ENCODE measurements around the gene SWI5.

The SWI5 gene

DNA sequence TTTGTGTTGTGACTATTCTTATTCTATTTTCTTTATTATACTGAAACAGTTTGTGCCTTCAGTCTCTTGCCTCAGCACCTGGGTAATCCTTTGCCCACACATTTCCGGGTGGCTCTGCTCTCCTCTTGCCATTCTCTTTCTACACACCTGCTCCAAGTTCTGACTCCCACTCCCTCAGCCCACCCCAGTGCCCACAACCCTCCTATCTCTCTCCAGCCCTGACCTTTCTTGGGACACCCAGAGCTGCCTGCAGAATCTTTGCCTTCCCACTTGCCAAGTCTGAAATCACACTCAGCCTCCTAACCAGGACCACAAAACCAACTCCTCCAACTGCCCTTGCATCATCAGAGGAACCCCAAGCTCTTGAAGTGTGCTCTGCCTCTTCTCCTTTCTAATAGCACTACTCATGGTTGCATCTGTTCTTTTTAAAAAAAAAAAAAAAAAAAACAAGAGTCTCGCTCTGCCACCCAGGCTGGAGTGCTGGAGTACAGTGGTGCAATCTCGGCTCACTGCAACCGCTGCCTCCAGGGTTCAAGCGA, 4.1 kb downstream of the SWI5 start:
- no peak for DNase-seq

DNA sequence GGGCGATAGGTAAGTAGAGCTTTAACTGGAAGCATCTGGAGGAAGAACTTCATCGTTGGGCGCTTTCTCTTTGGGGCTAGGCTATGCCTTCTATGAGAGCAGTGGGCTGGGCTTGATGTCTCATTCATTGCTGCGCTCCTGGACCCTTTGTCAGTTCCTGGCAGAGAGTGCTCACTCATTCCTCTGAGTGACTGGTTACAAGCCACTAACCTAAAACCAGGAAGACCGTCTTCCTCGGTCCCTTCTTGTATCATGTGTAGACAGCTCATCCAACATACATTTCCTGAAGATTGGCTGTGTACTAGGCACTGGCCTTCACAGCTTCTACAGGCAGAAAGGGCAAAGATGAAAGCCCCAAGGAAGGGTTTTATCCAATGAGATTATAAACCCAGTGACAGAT, 6.4 kb downstream of the SWI5 start:
- no peak for DNase-seq

DNA sequence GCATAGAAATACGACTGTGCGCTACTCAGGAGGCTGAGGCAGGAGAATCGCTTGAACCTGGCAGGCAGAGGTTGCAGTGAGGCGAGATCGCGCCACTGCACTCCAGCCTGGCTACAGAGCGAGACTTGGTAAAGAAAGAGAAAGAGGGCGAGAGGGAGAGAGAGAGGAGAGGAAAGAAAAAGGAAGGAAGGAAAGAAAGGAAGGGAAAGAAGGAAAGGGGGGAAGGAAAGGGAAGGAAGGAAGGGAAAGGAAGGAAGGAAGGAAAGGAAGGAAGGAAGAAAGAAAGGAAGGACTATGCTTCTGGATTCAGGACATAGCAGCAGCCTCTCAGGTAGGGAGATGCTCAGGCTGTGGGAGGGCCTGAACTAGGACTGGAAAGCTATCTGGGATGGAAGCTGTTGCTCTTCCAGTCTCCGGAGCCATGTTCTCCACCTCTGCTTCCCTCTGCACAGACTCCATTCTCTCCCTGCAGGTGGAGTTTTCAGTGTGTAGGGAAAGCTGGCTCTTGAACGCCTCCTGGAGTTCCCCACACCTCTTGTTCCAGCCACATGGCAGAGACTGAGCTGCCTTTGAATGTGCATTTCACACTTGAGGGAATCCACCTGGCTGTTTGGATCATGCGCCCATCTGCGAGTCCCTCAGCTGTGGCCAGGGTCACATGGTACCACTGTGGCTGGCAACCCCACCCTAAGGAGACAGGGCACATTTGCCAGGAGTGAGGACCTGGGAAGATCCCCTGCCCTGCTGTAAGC, 9.1 kb downstream of the SWI5 start:
- DNase-seq, result no peak

DNA sequence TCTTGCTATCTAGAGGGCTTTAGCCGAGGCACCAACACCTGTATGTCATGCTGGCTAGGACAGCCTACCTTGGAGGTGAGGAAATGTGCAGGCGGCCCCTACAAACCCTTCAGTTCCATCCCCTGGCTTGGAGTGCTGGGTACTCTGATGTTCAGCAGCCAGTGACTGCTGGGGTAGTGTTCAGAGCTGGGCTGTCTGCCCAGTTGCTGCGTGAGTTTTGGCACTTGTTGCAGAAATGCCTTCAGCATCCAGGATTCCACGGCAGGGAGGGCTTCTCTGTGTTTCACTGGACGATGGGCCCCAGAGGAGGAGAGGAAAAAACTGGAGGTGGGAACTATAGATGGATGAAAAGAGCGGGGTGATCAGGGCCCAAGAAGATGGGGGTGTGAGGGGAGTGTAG, 10.4 kb downstream of the SWI5 start:
- no peak for DNase-seq

DNA sequence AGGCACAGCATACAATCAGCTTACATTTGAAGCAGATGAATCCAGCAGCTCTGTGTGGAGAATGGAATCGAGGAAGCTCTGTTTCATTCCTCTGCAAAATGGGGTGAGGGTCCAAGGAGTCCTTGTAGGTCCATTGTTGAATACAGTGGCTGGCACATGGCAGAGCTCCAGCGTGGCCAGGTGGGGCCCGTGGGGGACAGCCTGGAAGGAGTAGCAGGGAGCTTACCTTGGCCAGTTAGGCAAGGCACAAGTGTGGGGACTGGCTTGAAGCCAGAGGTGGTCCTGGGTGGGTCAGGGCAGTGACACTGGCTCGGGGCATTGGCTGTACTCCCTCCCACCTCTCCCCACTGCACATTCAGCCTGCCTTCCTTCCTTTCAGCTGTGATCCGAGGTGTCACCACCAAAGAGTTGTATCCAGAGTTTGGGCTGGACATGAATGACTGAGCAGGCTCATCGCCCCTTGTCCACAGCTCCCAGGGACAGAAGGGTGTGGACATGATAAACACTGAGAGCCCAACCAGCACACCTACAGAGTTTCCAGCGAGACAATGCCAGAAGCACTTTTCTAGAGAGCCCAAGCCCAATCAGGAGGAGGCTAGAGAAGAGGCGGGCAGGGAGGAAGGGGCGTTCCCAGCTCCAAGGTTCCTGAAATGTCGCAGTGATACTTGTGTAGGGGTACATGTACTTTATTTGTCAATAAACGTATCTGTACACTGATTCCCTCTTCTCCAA, 12.4 kb downstream of the SWI5 start:
- no peak for DNase-seq

DNA sequence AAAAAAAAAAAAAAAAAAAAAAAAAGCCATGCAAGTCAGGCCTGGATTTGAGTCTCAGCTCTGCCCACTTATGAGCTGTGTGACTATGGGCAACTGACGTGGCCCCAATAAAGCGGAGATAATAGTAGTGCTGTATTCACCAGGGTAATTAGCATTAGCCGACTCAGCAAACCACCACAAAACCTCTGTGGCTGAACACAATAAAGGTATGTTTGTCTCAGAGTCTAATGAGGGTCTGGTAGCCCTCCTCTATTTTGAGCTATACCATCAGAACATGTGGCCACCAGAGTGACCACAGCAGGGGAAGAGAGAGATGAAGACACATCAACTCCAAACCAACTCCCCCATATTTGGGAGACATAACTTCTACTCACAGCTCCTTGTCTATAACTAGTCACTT, 15.9 kb downstream of the SWI5 start:
- no peak for DNase-seq

DNA sequence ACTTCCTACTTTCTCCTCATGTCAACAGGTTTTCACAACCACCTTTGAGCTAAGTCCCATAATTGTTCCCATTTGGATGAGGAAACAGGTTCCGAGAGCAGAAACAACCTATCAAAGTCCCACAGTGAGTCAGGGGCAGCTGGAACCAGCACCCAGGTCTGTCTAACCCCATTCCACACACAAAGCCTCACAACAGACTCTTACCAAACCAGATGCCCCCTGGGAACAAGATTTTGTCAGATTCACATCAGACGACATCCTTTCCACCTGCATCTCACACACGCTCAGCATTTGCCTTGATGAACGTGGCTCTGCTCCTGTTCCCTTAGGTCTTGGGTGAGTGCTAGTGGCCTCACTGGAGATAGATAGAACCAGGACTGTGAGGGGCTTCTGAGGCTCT, 17.0 kb downstream of the SWI5 start:
- no peak for DNase-seq

DNA sequence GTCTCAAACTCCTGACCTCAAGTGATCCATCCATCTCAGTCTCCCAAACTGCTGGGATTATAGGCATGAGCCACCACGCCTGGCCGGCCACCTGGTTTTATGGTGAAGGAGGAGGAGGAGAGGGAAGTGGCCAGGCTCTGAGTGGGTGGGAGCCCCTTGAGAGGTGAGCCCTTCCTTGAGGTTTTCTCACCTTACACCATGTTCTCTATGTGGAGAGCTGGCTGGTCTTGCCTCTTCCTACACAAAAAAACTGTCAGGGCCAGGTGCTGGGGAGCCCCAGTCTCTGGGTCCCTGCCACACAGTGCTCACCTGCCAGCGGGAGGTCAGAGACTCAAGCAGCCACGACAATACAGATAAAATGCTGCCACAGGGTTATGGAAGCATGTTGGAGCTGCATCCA, 18.1 kb downstream of the SWI5 start:
- no peak for DNase-seq

DNA sequence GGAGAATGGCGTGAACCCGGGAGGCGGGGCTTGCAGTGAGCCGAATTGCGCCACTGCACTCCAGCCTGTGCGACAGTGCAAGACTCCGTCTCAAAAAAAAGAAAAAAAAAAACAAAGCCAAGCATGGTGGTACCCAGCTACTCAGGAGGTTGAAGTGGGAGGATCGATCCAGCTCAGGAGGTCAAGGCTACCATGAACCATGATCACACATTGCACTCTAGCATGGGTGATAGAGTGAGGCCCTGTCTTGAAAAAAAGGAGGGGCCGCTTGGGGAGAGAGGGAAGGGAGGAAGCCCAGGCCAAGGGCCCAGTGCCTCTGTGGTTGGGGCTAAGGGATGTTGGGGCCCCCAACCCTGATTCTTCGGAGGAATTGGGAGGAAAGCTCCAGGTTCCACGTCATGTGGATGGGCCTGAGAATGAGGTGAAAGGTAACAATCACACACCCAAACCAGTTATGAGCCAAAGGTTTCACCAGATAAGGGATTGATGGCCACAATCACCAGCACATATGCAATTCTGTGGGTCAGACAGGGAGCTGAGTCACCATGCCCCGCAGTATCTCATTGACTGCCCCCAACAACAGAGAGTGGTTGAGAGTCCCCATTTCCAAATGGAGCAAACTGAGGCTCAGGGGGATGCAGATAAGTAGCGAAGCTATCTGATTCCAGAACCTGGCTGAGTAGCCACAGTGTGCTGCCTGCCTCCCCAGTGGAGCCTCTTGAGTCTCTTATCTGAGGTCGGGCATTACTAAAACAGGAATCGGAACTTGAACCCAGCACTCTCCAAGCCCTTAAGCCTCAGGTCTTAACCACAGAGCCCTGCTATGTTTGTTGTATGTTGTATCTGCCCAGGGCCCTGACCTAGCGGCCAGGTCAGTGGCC, 20.5 kb downstream of the SWI5 start:
- no peak for DNase-seq

DNA sequence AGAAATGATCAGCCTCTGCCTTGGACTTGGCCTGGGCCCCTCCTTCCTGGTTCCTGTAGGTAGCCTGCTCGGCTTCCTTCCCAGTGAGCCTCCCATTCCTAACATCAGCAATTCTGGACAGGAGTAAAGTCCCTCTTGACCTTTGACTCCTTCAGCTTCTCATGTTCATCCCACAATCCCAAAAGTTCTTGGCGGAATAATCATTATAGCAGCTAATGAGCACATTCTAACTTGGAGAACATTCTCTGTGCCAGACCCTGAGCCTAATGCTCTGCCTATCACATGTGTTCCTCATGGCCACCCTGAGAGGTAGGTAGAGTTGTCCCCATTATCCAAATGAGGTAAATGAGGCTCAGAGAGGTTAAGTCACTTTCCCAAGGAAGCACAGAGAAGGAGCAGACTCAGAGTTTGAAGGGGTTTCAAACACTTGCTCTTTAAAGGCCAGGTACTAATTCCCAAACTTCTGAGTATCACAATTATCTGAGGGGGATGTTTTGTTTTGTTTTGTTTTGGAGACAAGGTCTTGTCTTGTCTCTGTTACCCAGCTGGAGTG, 21.2 kb downstream of the SWI5 start:
- no peak for DNase-seq

DNA sequence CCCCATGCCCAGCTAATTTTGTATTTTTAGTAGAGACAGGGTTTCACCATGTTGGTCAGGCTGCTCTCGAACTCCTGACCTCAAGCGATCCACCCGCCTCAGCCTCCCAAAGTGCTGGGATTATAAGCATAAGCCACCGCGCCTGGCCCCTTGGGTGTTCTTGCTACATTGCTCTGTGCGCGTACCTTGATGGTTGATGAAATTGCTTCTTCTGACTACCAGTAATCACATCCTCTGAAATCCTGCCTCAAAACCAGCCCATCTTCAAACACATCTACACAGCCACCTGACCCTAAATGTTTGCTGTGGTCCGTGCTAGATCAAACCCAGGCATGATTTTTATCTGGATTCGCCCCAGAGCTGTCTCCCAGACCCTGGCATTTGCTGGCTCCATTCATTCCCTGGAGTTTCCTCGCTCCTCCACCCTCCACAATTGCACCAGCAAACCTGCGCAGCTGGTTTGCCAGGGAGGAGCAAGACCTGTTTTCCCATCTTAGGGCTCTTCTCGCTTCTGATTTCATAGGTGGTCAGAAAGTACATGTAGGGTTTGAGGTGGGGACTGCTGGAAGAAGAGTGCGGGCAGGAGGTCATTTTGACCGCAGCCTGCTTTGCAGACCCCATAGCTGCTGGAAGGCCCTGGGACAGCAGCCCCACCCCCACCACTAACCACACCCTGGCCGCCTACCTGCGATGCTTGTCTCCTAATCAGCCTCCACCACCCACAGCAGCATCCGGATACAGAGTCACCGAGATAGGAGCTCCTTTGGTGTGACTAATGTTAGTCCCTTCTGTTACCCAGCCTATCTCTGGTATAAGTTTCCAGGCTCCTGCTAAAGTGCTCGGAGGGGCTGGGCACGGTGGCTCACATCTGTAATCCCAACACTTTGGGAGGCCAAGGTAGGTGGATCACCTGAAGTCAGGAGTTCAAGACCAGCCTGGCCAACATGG, 22.7 kb downstream of the SWI5 start:
- no peak for DNase-seq

DNA sequence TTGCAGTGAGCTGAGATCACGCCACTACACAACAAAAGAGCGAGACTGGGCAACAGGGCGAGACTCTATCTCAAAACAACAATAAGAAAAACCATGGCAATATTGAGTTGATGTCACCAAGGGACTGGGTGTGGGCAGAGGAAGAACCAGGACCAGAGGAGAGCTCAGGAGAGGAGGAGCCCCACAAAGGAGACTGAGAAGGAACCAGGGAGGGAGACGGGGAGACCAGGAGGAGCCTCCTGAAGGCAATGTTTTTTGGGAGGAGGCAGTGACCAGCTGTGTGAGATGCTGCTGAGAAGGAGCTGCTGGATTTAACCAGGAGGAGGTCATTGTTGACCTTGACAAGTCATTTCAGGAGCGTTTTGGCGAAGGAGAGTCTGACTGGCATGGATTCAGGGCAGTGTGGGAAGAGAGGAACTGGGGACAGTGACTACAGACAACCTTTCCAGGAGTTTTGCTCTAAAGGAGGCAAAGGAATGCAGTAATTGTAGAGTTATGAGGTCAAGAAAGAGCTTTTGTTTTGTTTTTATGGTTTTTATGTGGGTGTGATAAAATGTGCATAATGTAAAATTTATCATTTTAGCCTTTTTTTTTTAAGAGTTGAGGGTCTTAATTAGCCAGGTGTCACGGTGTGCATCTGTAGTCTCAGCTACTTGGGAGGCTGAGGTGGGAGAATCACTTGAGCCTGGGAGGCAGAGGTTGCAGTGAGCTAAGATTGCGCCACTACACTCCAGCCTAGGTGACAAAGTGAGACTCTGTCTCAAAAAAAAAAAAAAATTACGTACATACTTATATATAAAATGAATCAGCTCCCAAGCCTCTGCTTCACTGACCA, 28.3 kb downstream of the SWI5 start:
- no peak for DNase-seq

DNA sequence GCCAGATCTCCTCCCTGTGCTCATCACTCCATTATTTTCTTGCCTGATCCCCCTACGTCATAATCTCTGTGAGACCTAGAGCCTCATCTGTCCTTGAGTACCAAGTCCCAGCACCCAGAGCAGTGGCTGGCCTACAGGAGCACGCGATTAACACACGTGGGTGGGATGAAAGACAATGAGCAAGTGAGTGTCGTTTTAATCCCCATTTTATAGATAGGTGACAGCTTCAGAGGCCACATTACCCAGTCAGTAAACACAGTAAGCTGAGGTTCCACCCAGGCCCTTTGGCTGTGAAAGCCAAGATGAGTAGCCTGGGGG, 28.9 kb downstream of the SWI5 start:
- no peak for DNase-seq

DNA sequence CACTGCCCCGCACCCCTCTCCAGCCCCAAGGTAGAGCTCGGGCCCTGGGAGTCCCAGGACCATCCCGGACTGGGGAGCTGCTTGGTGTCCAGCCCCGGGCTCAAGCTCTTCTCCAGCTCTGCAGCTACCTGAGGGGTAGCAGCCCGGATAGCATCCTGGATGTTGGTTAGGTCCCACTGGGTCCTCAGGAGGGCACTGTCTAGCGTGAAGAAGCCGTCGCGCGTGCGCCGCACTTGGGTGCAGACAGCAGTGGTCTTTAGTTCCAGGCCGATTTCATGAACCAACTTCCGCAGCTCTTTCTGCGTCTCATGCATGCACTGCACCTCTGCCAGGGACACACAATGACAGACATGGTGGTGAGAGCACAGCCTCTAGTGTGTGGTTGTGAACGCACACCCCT, 33.5 kb downstream of the SWI5 start:
- no peak for DNase-seq

DNA sequence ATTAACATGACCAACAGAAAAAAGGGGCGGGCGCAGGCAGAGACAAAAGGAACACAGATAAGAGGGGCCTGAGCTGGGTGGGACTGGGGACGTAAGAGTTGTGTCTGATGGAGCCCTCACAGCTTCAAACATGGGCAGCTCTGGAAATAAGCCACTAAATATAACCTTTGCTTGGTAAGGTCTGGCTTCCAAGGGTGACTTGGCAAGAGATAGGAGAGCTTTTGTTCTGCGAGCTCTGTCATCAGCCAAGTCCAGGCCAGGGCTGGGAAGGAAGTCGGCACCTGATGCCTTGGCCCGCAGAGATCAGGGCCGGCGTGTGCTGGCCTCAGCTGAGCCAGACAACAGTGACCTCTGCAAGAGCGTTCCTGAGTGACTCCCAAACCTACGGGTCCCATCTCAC, 34.4 kb downstream of the SWI5 start:
- DNase-seq, result no peak

DNA sequence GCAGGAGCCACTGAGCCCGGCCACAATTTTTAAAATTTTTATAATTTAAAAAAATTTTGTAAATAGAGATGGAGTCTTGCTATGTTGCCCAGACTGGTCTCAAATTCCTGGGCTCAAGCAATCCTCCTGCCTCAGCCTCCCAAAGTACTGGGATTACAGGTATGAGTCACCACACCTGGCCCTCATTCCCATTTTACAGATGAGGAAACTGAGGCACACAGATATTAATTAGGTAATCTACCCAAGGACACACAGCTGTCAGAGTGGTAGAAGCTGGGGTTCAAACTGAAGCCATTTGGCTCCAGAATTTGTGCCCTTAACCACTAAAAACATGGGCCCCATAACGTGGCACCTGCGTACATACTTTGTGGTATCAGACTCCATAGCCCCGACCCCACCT, 38.6 kb downstream of the SWI5 start:
- no peak for DNase-seq

DNA sequence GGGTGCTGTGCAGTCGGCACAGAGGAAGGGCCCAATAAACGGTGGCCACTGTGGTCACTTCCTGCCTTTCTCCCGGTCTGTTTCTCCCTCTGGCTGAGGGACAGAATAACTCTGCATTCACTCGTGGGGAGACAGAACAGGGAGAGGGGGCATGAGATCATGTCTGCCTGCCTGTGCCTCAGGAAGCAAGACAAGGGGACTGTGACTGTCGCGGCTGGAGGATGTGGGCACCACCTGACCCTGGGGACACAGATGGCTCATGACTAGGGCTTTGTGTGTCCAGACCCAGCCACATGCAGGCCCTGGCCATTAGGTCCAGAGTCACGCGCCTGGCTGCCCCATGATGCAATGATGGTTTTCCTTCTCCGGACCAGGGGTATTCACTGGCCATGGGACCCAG, 40.3 kb downstream of the SWI5 start:
- no peak for DNase-seq

DNA sequence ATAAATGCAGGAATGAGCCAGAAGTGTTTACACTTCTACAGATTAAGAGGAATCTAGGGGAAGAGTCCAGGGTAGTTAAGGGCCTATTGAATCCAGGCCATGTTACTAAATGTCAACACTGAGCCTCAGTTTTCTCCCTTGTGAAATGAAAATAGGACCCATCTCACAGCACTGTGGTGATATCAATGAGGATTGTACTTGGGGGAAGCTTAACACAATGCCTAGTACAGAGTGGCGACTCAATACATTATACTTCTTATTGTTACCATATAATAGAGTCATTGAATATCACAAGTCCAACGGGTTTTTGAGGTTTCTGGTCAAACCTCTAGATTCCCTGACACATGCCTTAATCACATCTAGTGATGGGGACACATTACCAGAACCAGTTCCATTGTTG, 41.6 kb downstream of the SWI5 start:
- DNase-seq, result no peak

DNA sequence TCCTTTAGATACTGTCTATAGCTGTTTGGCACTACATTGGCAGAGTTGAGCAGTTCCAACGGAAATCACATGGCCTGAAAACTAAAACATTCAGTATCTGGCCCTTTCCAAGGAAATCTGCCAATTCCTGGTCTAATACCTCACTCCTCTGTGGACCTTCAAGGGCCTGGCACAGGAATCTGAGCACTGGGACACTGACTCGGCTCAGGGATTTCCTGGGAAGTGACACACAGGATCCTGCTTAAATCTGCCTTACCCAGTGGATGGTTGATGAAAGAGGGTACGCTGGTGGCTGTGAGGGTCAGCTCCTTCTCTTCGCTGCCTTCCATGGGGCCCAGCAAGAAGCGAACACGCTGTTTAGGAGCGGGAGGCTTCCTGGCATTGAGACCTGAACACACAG, 45.3 kb downstream of the SWI5 start:
- DNase-seq, result no peak

DNA sequence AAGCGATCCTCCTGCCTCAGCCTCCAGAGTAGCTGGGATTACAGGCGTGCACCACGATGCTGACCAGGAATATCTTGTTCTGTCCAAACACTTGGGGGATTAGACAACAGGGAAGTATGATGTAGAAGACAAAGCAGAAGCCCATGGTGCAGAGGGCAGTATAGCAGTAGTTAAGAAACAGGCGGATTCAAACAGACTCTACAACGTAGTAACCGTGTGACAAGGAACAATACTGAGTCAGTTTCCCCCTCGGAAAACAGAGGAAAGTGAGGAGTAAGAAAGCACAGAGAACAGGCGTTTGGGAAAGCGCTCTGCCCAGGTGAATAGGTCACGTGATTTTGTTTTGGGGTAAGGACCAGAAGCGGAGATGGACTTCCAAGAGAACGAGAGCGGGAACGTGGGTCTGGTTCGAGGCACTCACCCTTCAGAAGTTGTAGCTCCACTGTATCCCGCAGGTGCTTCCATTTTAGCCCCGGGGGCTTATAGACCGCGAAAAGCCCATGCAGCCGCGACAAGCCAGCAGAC, 45.9 kb downstream of the SWI5 start:
- no peak for DNase-seq
